DND-41 (cell line): ENCODE measurements around the gene REEP1.

Experiments
- ATAC-seq: fragments of 200-7000 bp; cut with Tn5 transposase; 3 replicates; pipeline ENCODE4 v1.9.1; 2021; ENCODE audit warnings: low read depth; ENCODE audit not compliant: insufficient read depth
- DNase-seq: peaks from one replicate; pipeline ENCODE4 v3.0.0-alpha.2; 2020
- H2AFZ ChIP-seq: 2 replicates; pipeline ENCODE4 v1.6.0; 2012; ENCODE audit warnings: low read depth, low read length
- H3K27ac ChIP-seq: 2 replicates; pipeline ENCODE4 v1.5.1; 2012; ENCODE audit warnings: low read length, inconsistent platforms
- H3K27me3 ChIP-seq: fragments of 200-600 bp; sonication (generic); 2 replicates; pipeline ENCODE4 v1.6.0; 2012; ENCODE audit warnings: low read length, mild to moderate bottlenecking, inconsistent platforms; ENCODE audit not compliant: insufficient read depth, poor library complexity
- H3K36me3 ChIP-seq: 2 replicates; pipeline ENCODE4 v1.5.1; 2012; ENCODE audit warnings: low read length, inconsistent platforms; ENCODE audit not compliant: insufficient read depth
- H3K4me1 ChIP-seq: 2 replicates; pipeline ENCODE4 v1.5.1; 2012; ENCODE audit warnings: mild to moderate bottlenecking, low read length; ENCODE audit not compliant: insufficient read depth
- H3K4me2 ChIP-seq: 2 replicates; pipeline ENCODE4 v1.6.0; 2012; ENCODE audit warnings: mild to moderate bottlenecking, moderate library complexity, low read length, inconsistent platforms; ENCODE audit not compliant: insufficient read depth
- H3K4me3 ChIP-seq, 2 experiments: fragments of 200-600 bp in 1 of 2; shearing (Covaris generic) in 1 of 2; 2 replicates each; pipeline ENCODE4 v1.5.1; 2012 to 2016; ENCODE audit warnings: inconsistent platforms in 2 of 2, low read length in 2 of 2, mild to moderate bottlenecking in 2 of 2, low read depth in 1 of 2, moderate library complexity in 1 of 2
- H3K79me2 ChIP-seq: 2 replicates; pipeline ENCODE4 v1.6.0; 2012; ENCODE audit warnings: low read length, inconsistent platforms; ENCODE audit not compliant: insufficient read depth
- H3K9ac ChIP-seq: 2 replicates; pipeline ENCODE4 v1.6.0; 2012; ENCODE audit warnings: low read depth, mild to moderate bottlenecking, inconsistent platforms, low read length, moderate library complexity
- H3K9me3 ChIP-seq: 2 replicates; pipeline ENCODE4 v1.5.1; 2012; ENCODE audit warnings: low read length, moderate library complexity, mild to moderate bottlenecking, inconsistent platforms; ENCODE audit not compliant: insufficient read depth, severe bottlenecking
- H4K20me1 ChIP-seq: 2 replicates; pipeline ENCODE4 v1.6.0; 2012; ENCODE audit warnings: low read length; ENCODE audit not compliant: insufficient read depth
- EZH2 ChIP-seq: IDR thresholded peaks from 3 replicates; pipeline ENCODE4 v1.6.1; 2012; ENCODE audit warnings: borderline replicate concordance, low read depth, mild to moderate bottlenecking, moderate library complexity, low read length, inconsistent platforms; ENCODE audit not compliant: severe bottlenecking
- TF ChIP-seq, protein P1 (sequence below): IDR thresholded peaks from 2 replicates; pipeline ENCODE4 v1.5.1; 2012; ENCODE audit warnings: borderline replicate concordance, low read length, moderate library complexity, mild to moderate bottlenecking; ENCODE audit not compliant: poor library complexity, severe bottlenecking; ENCODE audit errors: extremely low read depth

Gene REEP1

DNA sequence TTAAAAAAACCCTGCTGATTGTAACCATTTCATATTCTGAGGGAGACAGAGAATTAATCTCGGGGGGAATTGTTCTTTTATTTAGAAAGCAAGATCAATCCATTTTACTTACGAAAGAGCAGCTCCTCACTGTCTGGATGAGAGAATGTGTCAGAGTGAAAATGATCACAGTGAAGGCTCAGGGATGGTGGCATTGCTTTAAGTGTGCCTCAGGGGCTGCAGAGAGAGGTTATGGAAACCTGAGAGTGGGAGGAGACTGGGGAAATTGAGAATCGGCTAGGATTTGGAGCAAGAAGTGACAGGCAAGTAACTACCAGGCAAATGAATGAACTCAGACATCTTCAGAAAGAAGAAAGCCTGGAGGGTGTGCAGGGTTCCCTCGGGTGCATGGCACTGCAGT is 104.0 kb downstream of the REEP1 start:
- H3K9me3 ChIP-seq = no peaks in the 10 kb centered on the region
- H3K79me2 ChIP-seq = no peaks in the 10 kb centered on the region
- no peaks in the 10 kb centered on the region for H3K4me1 ChIP-seq
- H2AFZ ChIP-seq = no peak overlapping the region
- no peaks in the 10 kb centered on the region for H4K20me1 ChIP-seq
- H3K27me3 ChIP-seq = peaks cover 4% of the 10 kb centered on the region
- no peak overlapping the region for H3K4me2 ChIP-seq
- no peak overlapping the region for H3K27ac ChIP-seq
- TF ChIP-seq, protein P1, sequence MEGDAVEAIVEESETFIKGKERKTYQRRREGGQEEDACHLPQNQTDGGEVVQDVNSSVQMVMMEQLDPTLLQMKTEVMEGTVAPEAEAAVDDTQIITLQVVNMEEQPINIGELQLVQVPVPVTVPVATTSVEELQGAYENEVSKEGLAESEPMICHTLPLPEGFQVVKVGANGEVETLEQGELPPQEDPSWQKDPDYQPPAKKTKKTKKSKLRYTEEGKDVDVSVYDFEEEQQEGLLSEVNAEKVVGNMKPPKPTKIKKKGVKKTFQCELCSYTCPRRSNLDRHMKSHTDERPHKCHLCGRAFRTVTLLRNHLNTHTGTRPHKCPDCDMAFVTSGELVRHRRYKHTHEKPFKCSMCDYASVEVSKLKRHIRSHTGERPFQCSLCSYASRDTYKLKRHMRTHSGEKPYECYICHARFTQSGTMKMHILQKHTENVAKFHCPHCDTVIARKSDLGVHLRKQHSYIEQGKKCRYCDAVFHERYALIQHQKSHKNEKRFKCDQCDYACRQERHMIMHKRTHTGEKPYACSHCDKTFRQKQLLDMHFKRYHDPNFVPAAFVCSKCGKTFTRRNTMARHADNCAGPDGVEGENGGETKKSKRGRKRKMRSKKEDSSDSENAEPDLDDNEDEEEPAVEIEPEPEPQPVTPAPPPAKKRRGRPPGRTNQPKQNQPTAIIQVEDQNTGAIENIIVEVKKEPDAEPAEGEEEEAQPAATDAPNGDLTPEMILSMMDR = no peak
- no peak overlapping the region for H3K9ac ChIP-seq
- no peaks in the 10 kb centered on the region for H3K36me3 ChIP-seq
- DNase-seq = no peak
- ATAC-seq = no peak
- no peak overlapping the region for H3K4me3 ChIP-seq

DNA sequence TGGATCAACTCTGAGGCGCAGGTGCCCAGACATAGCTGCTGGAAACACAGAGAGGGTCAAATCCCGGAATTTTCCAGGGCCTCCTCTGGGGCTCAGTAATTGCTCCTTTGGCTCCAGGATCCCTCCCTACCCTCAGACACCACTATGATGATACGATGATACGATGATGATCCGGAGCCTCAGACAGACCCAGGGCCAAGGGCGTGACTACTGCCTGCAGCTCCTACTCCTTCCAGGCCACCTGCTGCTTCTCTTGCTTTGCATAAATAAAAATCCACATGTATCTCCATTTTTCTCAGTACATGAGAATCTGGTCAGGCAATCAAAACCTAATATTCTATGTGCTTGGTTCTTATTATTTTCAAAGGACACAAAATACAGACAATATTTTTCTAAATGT is 104.5 kb downstream of the REEP1 start:
- Histone ChIP-seq H3K4me2 (no peak overlapping the region), H3K9me3 (no peaks in the 10 kb centered on the region), H3K4me3 (no peak overlapping the region), H4K20me1 (no peaks in the 10 kb centered on the region), H2AFZ (no peak overlapping the region), H3K27me3 (peaks cover 4% of the 10 kb centered on the region), H3K36me3 (no peaks in the 10 kb centered on the region), H3K79me2 (no peaks in the 10 kb centered on the region), H3K9ac (no peak overlapping the region), H3K4me1 (no peaks in the 10 kb centered on the region), H3K27ac (no peak overlapping the region)
- ATAC-seq = no peak
- DNase-seq = no peak
- TF ChIP-seq EZH2 = no peak
- TF ChIP-seq, protein P1 = no peak

DNA sequence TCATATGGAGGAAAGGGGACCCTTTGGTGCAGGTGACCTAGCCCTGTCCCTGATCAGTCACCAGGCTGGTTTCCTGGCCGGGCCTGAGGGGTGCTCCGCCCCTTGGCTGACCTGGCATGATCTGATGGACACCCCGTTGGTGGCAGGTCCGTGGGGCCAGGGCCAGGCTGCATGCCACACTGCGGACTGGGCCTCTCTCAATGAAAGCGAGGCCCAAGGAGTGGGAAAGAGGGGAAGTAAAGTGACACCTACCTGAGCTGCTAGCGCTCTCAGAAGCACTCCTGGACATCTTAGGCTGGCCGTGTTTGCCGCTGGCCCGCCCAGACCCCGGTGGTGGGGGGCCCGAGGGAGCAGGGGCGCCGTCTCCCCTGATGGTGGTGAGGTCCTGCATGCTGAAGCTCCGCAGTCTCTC is 105.0 kb downstream of the REEP1 start:
- no peaks in the 10 kb centered on the region for H3K36me3 ChIP-seq
- no peaks in the 10 kb centered on the region for H3K79me2 ChIP-seq
- no peak overlapping the region for H3K9ac ChIP-seq
- no peak for DNase-seq
- ATAC-seq = no peak
- peaks cover 4% of the 10 kb centered on the region for H3K27me3 ChIP-seq
- no peaks in the 10 kb centered on the region for H4K20me1 ChIP-seq
- H2AFZ ChIP-seq = no peak overlapping the region
- no peaks in the 10 kb centered on the region for H3K9me3 ChIP-seq
- no peak overlapping the region for H3K27ac ChIP-seq
- no peak overlapping the region for H3K4me2 ChIP-seq
- no peak for TF ChIP-seq EZH2
- TF ChIP-seq, protein P1 = no peak
- H3K4me3 ChIP-seq = no peak overlapping the region
- no peaks in the 10 kb centered on the region for H3K4me1 ChIP-seq

DNA sequence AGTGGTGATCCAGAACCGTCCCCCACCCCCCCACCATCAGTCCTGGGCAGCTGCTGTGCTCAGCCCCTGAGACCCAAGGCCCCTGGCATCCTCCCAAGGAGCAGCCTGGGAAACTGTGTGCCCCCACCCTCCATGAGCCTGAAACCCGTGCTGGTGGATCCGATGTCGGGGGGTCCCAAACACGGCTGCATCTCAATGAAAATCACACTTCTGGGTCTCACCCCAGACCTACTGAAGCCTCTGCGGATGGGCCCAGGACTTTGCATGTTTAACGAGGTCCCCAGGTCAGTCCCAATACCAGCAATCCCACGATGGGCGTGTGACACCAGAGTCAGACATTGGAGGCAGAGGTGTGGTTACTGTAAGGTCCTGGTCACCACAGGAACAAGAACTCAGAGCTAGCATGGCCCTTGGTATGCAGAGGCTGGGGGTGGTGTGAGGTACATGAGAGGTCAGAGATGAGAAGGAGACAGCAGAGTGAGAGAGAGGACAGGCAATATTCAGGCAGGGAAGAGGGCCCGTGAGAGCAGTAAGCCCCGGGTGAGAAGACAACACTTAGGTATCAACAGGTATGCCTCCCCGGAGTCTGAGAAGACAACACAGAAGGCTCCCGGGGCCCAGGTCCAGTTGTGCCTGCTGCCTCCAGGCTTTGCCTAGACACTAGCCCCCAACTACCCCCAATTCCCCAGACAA is 105.6 kb downstream of the REEP1 start:
- ATAC-seq (no peak), DNase-seq (no peak)
- Histone ChIP-seq H3K36me3 (no peaks in the 10 kb centered on the region), H3K79me2 (no peaks in the 10 kb centered on the region), H2AFZ (no peak overlapping the region), H3K4me2 (no peak overlapping the region), H3K9ac (no peak overlapping the region), H3K4me3 (no peak overlapping the region), H3K27me3 (peaks cover 4% of the 10 kb centered on the region), H4K20me1 (no peaks in the 10 kb centered on the region), H3K27ac (no peak overlapping the region), H3K9me3 (no peaks in the 10 kb centered on the region), H3K4me1 (no peaks in the 10 kb centered on the region)
- no peak for TF ChIP-seq EZH2
- TF ChIP-seq, protein P1 = no peak
